ENCODE measurements around the gene SCLT1.

GRCh38 chr4:129098531-129099001 lies 5.2 kb upstream of the SCLT1 start:
- TF ChIP-seq EZH2 (IDR thresholded peaks at IDR 0.05; ENCODE audit: borderline replicate concordance, low read depth, low read length, poor library complexity, severe bottlenecking) (no peak), CTCF (conservative IDR thresholded peaks at IDR 0.05; ENCODE audit: low read depth, low read length) (no peak)

Data from A673 (cell line).